Mucosa of stomach (tissue), 1 donor: Measurements from ENCODE around the gene FAM186B.

Experiments used
- H3K27me3 ChIP-seq: one replicate; pipeline ENCODE4 v1.7.0; 2013; ENCODE audit warnings: mild to moderate bottlenecking, low read length; ENCODE audit not compliant: control insufficient read depth, insufficient read depth
- H3K36me3 ChIP-seq: one replicate; pipeline ENCODE4 v1.7.0; 2013; ENCODE audit warnings: low read length; ENCODE audit not compliant: control insufficient read depth, insufficient read depth
- H3K4me1 ChIP-seq: one replicate; pipeline ENCODE4 v1.7.0; 2013; ENCODE audit warnings: mild to moderate bottlenecking, low read length; ENCODE audit not compliant: control insufficient read depth, insufficient read depth
- H3K4me3 ChIP-seq: one replicate; pipeline ENCODE4 v1.7.0; 2013; ENCODE audit warnings: low read length
- H3K9ac ChIP-seq: one replicate; pipeline ENCODE4 v1.7.0; 2013; ENCODE audit warnings: mild to moderate bottlenecking, low read length, moderate library complexity
- H3K9me3 ChIP-seq: one replicate; pipeline ENCODE4 v1.7.0; 2013; ENCODE audit warnings: mild to moderate bottlenecking, low read length, moderate library complexity; ENCODE audit not compliant: control insufficient read depth
- donor health status: Pancreatic carcinoma.

FAM186B gene

DNA sequence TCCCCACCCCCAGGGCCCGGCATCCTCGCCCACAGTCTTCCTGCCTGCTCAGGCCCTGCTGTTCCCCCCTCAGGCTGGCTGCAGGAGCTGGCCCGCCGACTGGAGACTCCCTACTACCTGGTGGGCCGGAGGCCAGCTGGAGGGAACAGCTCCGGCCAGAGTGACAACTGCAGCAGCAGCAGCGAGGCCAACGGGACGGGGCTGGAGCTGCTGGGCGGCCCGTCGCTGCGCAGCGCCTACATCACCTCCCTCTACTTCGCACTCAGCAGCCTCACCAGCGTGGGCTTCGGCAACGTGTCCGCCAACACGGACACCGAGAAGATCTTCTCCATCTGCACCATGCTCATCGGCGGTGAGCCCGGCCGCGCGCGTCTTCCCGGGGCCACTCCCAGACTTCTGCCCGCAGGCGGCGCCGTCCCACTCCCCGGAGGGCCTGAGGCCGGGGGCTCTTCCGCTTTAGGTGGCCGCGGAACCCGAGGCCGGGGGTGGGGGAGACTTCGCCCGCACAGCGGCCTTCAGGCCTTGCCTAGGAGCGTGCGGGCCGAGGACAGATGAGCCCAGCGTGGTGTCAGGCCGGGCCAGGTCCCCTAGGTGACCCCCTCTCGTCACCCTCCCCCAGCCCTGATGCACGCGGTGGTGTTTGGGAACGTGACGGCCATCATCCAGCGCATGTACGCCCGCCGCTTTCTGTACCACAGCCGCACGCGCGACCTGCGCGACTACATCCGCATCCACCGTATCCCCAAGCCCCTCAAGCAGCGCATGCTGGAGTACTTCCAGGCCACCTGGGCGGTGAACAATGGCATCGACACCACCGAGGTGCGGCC, 56.4 kb downstream of the FAM186B start:
- H3K4me3 ChIP-seq = no peak overlapping the region
- peaks cover 46% of the 10 kb centered on the region for H3K27me3 ChIP-seq
- no peaks in the 10 kb centered on the region for H3K36me3 ChIP-seq
- peaks cover 10% of the 10 kb centered on the region for H3K4me1 ChIP-seq
- no peaks in the 10 kb centered on the region for H3K9me3 ChIP-seq
- H3K9ac ChIP-seq = no peak overlapping the region

DNA sequence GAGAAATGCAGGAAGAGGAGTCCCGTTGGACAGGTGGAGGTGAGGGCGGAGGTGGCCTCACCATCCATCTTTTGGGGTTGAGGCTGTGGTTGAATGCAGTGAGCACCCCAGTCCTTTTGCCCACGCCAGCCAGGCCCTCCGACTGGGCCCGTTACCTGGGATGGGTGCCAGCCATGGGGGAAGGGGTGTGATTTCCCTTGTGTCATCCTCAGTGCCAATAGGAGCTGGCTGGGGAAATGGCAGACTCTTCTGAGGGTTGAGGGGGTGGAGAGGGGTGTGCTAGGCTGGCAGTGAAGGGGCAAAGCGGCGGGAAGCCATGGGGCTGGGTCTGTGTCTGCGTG, 57.0 kb downstream of the FAM186B start:
- Histone ChIP-seq H3K27me3 (peaks cover 46% of the 10 kb centered on the region), H3K9me3 (no peaks in the 10 kb centered on the region), H3K9ac (no peak overlapping the region), H3K36me3 (no peaks in the 10 kb centered on the region), H3K4me3 (no peak overlapping the region), H3K4me1 (peaks cover 10% of the 10 kb centered on the region)

DNA sequence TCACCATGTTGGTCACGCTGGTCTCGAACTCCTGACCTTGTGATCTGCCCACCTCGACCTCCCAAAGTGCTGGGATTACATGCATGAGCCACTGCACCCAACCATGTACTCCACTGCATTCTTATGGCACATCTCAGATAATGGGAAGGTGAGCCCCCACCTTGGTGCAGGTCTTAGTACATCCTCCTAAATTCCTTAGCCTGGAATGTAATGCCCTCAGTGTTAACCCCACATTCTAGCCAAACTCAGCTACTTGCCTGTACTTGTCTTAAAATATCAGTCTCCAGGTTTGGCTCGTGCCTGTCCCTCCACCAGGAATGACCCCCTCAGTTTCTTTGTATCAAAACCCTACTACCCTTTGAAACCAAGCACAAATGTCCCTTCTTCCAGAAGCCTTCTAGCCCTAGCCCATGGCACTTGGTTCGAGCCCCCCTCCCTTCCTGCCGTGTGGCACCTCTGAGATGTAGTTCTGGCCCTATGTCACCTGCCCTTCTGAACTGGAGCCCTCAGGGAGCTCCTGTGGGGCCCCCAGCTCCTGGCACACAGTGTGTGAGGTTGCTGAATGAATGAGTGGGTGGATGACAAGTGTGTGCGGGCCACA, 58.2 kb downstream of the FAM186B start:
- Histone ChIP-seq H3K4me3 (no peak overlapping the region), H3K27me3 (peaks cover 50% of the 10 kb centered on the region), H3K9me3 (no peaks in the 10 kb centered on the region), H3K4me1 (peaks cover 10% of the 10 kb centered on the region), H3K36me3 (no peaks in the 10 kb centered on the region), H3K9ac (no peak overlapping the region)

DNA sequence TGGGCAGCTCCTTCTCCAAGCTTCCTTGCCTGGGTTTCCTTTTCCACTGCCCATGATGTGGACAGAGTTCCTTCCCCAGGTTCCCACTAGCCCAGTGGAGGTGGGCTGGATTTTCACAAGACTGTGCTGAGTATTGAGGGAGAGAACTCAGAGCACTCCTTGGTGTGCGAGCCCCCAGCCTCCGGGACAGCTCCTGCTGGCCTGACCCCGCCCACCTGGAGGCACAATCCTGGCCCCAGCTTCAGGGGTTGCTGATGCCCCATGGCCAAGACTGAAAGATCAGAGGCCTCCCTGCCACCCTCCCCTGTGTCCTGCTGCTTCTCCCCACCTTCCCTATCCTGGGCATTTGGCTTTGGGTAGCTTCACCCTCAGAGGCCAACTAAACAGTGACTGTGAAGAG, 59.0 kb downstream of the FAM186B start:
- Histone ChIP-seq H3K4me3 (no peak overlapping the region), H3K4me1 (peaks cover 10% of the 10 kb centered on the region), H3K36me3 (no peaks in the 10 kb centered on the region), H3K9me3 (no peaks in the 10 kb centered on the region), H3K9ac (no peak overlapping the region), H3K27me3 (peaks cover 50% of the 10 kb centered on the region)

DNA sequence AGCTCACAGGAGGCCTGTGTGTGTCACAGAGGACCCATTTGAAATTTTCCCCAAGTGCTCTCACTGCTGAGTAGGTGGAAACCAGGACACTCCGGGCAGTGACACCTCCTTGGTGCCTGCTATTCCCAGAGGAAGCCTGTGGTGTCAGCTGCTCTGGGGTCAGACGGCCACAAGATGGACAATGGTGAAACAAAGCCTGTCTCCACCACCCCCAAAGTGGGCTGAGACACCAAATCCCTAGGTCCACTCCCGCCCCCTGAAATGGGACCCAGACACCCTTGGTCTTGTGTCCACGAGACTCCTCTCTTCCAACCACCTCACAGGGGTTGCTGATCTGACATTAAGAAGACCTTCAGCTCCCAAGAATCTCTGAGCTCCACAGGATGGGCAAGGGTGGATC, 59.6 kb downstream of the FAM186B start:
- Histone ChIP-seq H3K27me3 (peaks cover 52% of the 10 kb centered on the region), H3K4me1 (peaks cover 10% of the 10 kb centered on the region), H3K9ac (no peak overlapping the region), H3K4me3 (no peak overlapping the region), H3K9me3 (no peaks in the 10 kb centered on the region), H3K36me3 (no peaks in the 10 kb centered on the region)

DNA sequence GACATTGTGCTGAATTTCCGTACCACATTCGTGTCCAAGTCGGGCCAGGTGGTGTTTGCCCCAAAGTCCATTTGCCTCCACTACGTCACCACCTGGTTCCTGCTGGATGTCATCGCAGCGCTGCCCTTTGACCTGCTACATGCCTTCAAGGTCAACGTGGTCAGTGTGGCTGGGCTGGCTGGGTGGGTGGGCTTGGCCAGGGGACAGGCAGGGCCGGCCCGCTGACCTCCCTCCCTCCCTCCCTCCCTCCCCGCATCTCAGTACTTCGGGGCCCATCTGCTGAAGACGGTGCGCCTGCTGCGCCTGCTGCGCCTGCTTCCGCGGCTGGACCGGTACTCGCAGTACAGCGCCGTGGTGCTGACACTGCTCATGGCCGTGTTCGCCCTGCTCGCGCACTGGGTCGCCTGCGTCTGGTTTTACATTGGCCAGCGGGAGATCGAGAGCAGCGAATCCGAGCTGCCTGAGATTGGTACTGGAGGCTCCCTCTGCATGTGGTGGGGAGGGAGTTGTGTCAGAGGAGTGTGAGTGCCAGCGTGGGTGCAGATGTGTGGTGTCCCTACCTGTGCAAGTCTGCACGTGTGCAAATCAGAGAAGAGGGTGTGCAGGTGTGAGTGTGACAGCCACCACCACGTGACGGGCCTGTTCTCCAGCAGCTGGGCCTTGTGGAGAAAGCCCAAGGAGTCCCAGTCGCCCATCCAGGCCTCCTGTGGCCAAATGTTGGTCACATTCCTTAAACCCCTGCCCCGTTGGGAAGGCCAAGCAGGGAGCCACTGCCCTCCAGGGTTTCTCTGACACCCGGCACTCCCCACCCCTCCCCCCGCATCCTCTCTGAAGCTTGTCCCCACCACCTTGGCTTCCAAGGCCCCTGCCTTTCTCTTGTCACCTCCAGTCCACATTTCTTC, 61.3 kb downstream of the FAM186B start:
- Histone ChIP-seq H3K9me3 (no peaks in the 10 kb centered on the region), H3K9ac (no peak overlapping the region), H3K4me1 (peaks cover 8% of the 10 kb centered on the region), H3K27me3 (peaks cover 62% of the 10 kb centered on the region), H3K4me3 (no peak overlapping the region), H3K36me3 (no peaks in the 10 kb centered on the region)

DNA sequence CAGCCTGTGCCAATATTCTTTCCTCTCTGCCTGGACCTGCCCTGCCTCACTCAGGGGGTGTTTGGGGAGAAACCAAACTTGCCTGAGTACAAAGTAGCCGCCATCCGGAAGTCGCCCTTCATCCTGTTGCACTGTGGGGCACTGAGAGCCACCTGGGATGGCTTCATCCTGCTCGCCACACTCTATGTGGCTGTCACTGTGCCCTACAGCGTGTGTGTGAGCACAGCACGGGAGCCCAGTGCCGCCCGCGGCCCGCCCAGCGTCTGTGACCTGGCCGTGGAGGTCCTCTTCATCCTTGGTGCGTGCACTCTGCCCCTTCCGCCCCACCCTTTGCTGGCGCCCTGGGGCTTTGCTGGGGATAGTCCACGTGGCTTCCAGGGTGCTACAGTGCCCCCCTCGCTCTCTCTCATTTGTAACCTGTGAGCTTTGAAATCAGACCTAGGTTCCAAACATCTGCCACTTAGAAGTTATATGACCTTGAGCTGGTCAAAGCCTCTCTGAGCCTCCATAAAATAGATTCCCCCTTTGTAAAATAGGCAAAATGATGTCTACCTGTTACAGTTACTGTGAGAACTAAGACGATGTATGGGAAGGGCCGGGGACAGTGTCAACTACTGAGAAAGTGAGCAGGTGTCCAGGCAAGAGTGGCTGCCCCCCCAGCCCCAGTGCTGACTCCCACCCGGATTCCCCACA, 62.1 kb downstream of the FAM186B start:
- Histone ChIP-seq H3K4me1 (peaks cover under 1% of the 10 kb centered on the region), H3K9me3 (no peaks in the 10 kb centered on the region), H3K27me3 (peaks cover 56% of the 10 kb centered on the region), H3K9ac (no peak overlapping the region), H3K36me3 (no peaks in the 10 kb centered on the region), H3K4me3 (no peak overlapping the region)

DNA sequence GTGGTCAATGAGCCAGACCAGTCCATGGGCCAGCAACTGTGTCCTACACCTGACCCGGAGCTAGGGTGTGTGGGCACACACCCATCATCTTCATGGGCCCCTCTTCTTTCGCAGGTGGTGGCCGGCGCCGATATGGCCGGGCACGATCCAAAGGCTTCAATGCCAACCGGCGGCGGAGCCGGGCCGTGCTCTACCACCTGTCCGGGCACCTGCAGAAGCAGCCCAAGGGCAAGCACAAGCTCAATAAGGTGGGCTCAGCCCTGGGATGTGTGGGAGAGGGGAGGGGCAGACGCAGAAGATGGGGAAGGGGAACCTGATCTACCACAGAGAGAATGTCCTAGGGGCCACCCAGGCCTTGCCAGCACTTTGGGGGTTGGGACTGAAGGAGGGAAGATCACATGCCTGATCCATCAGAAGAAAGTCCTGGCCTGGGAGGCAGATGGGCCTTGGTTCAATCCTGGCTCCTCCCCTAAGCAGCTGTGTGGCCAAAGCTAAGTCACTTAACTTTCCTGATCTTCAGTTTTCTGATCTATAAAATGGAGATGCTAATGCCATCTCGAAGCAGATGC, 62.8 kb downstream of the FAM186B start:
- Histone ChIP-seq H3K9ac (no peak overlapping the region), H3K4me1 (peaks cover 7% of the 10 kb centered on the region), H3K9me3 (no peaks in the 10 kb centered on the region), H3K4me3 (no peak overlapping the region), H3K36me3 (no peaks in the 10 kb centered on the region), H3K27me3 (peaks cover 56% of the 10 kb centered on the region)

DNA sequence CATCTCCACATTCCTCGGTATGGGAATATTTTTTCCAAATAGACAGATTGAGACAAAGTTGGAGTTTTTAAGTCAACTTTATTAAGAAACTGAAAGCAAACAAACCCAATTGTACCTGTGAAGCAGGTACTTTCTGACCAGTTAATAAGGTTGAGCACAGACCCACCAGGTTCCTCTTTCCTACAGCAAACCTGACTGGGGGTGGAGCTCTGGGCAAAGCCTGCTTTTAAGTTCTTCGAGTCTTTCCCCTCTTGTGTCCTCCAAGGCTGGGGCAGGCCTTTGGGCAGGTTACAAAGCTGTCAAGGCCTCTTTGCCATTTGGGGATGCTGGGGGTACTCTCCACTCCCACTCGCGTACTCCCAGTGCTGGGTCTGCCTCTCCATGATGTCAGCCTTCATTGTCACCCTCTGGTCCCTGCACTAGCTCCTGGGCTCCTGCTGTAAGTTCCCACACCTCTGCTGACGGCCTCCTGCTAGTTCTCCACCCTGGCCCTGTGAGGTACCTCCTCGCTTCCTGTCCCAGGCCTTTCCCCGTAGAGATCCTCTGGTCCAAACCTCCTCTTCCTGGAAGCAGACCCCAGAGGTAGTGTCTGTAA, 63.4 kb downstream of the FAM186B start:
- H3K27me3 ChIP-seq = peaks cover 57% of the 10 kb centered on the region
- no peaks in the 10 kb centered on the region for H3K9me3 ChIP-seq
- peaks cover 11% of the 10 kb centered on the region for H3K4me1 ChIP-seq

DNA sequence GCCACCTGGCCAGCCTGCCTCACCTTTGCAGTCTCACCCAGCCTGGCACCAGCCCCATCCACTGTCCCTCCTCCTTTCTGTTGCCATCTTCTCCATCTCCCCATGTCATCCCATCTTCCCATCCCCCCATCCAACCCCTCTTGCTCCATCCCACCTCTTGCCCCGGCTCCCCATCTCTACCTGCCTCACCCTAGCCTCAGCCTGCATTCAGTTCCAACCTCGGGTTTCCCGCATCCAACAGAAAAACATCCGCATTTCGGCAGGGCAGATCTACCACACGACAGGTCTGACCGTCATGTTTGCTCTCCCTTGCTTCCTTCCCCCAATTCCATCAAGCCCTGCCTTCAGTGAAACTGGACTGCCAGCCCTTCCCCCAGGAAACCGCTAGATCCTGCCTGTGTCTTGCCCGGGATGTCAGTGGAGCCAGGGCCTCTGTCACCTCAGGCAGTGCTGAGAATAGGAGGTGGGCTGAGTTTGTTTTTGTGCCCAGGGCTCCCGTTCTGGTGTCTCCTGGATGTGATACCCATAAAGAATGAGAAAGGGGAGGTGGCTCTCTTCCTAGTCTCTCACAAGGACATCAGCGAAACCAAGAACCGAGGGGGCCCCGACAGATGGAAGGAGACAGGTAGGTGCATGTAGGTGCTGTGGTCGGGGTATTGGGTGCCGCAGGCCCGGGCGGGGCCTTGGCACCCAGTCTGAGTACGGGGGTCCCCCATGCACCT, 64.1 kb downstream of the FAM186B start:
- Histone ChIP-seq H3K36me3 (no peaks in the 10 kb centered on the region), H3K9ac (no peak overlapping the region), H3K9me3 (no peaks in the 10 kb centered on the region), H3K4me3 (no peak overlapping the region), H3K4me1 (peaks cover 11% of the 10 kb centered on the region), H3K27me3 (peaks cover 60% of the 10 kb centered on the region)

More for the DNA sequence above, 63.4 kb downstream of the FAM186B start:
- no peak overlapping the region for H3K4me3 ChIP-seq
- H3K36me3 ChIP-seq = no peaks in the 10 kb centered on the region
- no peak overlapping the region for H3K9ac ChIP-seq
